ENCODE results near the gene TNFRSF17. TPM values are rescaled to one million over a fixed set of nuclear protein-coding genes. Genes with fewer than 3 reads are reported as not detected.
"Not testable (repeated sequence)": the region's sequence is repeated elsewhere in the genome, so short reads cannot be mapped to it uniquely, and the experiment has no call there.

TNFRSF17 gene
- total RNA-seq, 4 donors from 2014 or later = 0.73 TPM; not detected in 3

DNA sequence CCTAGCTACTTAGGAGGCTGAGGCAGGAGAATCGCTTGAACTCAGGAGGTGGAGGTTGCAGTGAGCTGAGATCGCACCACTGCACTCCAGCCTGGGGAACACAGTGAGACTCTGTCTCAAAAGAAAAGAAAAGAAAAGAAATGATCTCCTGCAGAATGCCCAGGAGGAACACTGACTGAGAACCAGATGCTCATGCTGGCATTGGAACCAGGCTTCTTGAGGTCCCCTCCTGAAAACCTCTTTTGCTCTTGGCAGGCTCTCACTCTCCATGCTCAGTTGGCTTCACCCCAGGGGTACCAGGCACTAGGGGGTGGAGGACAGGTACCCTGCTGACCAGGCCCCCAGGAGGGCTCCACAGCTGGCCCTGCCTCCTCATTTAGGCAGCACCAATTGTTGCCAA lies 8.5 kb upstream of the TNFRSF17 start:
- H3K27me3 ChIP-seq = no peaks in the 10 kb centered on the region
- H3K4me3 ChIP-seq = no peak overlapping the region
- intact Hi-C loops (cut with DNase I; ENCODE audit: low total_unique reads) = no loop called here
- no peaks in the 10 kb centered on the region for H3K9me3 ChIP-seq
- H3K27ac ChIP-seq = no peak overlapping the region
- no peaks in the 10 kb centered on the region for H3K4me1 ChIP-seq
- no peaks in the 10 kb centered on the region for H3K36me3 ChIP-seq
- no peak for DNase-seq
- no peak for TF ChIP-seq CTCF (IDR thresholded peaks at IDR 0.05)
- no peak for TF ChIP-seq POLR2A (IDR thresholded peaks at IDR 0.05)

- DNase-seq = no peak
Observed at GRCh38 chr16:11957591-11958395, 7.2 kb upstream of the TNFRSF17 start.

GRCh38 chr16:11962457-11962856 lies 2.6 kb upstream of the TNFRSF17 start:
- H3K27me3 ChIP-seq; DNase-seq; H3K4me1 ChIP-seq; H3K36me3 ChIP-seq; H3K27ac ChIP-seq; intact Hi-C loops (cut with DNase I; ENCODE audit: low total_unique reads); H3K9me3 ChIP-seq; H3K4me3 ChIP-seq: not testable (repeated sequence)

More at GRCh38 chr16:11957591-11958395, 7.2 kb upstream of the TNFRSF17 start:
- Histone ChIP-seq H3K36me3 (no peaks in the 10 kb centered on the region), H3K4me3 (no peak overlapping the region), H3K4me1 (no peaks in the 10 kb centered on the region), H3K27me3 (no peaks in the 10 kb centered on the region), H3K9me3 (no peaks in the 10 kb centered on the region), H3K27ac (no peak overlapping the region)
- intact Hi-C loops (cut with DNase I; ENCODE audit: low total_unique reads) = no loop called here
- no peak for TF ChIP-seq POLR2A (IDR thresholded peaks at IDR 0.05)
- no peak for TF ChIP-seq CTCF (IDR thresholded peaks at IDR 0.05)

DNA sequence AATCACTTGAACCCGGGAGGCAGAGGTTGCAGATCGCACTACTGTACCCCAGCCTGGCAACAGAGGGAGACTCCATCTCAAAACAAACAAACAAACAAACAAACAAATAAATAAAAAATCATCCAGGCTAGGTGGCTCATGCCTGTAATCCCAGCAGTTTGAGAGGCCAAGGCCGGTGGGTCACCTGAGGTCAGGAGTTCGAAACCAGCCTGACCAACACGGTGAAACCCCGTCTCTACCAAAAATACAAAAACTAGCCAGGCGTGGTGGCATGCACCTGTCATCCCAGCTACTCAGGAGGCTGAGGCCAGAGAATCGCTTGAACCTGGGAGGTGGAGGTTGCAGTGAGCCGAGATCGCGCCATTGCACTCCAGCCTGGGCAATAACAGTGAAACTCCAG lies 2.0 kb upstream of the TNFRSF17 start:
- H3K36me3 ChIP-seq; H3K4me3 ChIP-seq; intact Hi-C loops (cut with DNase I; ENCODE audit: low total_unique reads); H3K4me1 ChIP-seq; H3K27me3 ChIP-seq; DNase-seq; H3K27ac ChIP-seq; H3K9me3 ChIP-seq: not testable (repeated sequence)

DNA sequence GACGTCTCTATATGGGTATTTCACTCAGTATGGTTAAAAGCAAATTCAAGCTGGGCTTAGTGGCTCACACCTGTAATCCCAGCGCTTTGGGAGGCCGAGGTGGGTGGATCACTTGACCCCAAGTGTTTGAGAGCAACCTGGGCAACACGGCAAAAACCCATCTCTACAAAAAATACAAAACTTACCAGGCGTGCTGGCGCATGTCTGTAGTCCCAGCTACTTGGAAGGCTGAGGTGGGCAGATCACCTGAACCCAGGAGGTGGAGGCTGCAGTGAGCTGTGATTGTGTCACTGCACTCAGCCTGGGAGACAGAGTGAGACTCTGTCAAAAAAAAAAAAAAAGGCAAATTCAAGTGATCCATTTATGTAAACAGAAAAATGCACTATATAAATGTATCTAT lies 1.3 kb upstream of the TNFRSF17 start:
- Histone ChIP-seq H3K9me3 (no peaks in the 10 kb centered on the region), H3K27me3 (no peaks in the 10 kb centered on the region), H3K27ac (no peak overlapping the region), H3K36me3 (no peaks in the 10 kb centered on the region), H3K4me1 (no peaks in the 10 kb centered on the region), H3K4me3 (no peak overlapping the region)
- TF ChIP-seq CTCF (IDR thresholded peaks at IDR 0.05) (no peak), POLR2A (IDR thresholded peaks at IDR 0.05) (no peak)
- intact Hi-C loops (cut with DNase I; ENCODE audit: low total_unique reads) = no loop called here
- no peak for DNase-seq

GRCh38 chr16:11966173-11966572 lies 1.2 kb downstream of the TNFRSF17 start:
- H3K36me3 ChIP-seq = no peaks in the 10 kb centered on the region
- H3K27me3 ChIP-seq = no peaks in the 10 kb centered on the region
- no peak overlapping the region for H3K4me3 ChIP-seq
- no peak for DNase-seq
- intact Hi-C loops (cut with DNase I; ENCODE audit: low total_unique reads) = no loop called here
- TF ChIP-seq CTCF (IDR thresholded peaks at IDR 0.05) (no peak), POLR2A (IDR thresholded peaks at IDR 0.05) (no peak)
- no peaks in the 10 kb centered on the region for H3K4me1 ChIP-seq
- H3K9me3 ChIP-seq = no peaks in the 10 kb centered on the region
- no peak overlapping the region for H3K27ac ChIP-seq
